Bone marrow (tissue), 2 donors: ENCODE results near the gene TBX3.

Experiments
- DNase-seq, 2 donors: peaks; one replicate each; lab custom pipeline; 2025; lab: John Stamatoyannopoulos, UW

The TBX3 gene

GRCh38 chr12:114682785-114683708 lies 928 bp downstream of the TBX3 start:
- DNase-seq, result no peak

GRCh38 chr12:114682106-114682784 lies 1.7 kb downstream of the TBX3 start:
- no peak for DNase-seq

GRCh38 chr12:114681116-114681871 lies 2.7 kb downstream of the TBX3 start:
- no peak for DNase-seq

- DNase-seq, result no peak
Observed at GRCh38 chr12:114680604-114681069, 3.3 kb downstream of the TBX3 start.

GRCh38 chr12:114679942-114680341 lies 4.0 kb downstream of the TBX3 start:
- DNase-seq, result no peak

GRCh38 chr12:114679452-114679875 lies 4.5 kb downstream of the TBX3 start:
- DNase-seq, result no peak

- DNase-seq, result no peak
Observed at GRCh38 chr12:114678718-114679117, 5.3 kb downstream of the TBX3 start.

- DNase-seq, result no peak
Observed at GRCh38 chr12:114678028-114678427, 5.9 kb downstream of the TBX3 start.

- no peak for DNase-seq
Observed at GRCh38 chr12:114676142-114676741, 7.7 kb downstream of the TBX3 start.

GRCh38 chr12:114674251-114675047 lies 9.5 kb downstream of the TBX3 start:
- no peak for DNase-seq

- DNase-seq, result no peak
Observed at GRCh38 chr12:114673901-114674250, 10.1 kb downstream of the TBX3 start.

- DNase-seq, result no peak
Observed at GRCh38 chr12:114673169-114673833, 10.7 kb downstream of the TBX3 start.

- DNase-seq, result no peak
Observed at GRCh38 chr12:114672817-114673168, 11.2 kb downstream of the TBX3 start.

GRCh38 chr12:114671443-114672411 lies 12.2 kb downstream of the TBX3 start:
- DNase-seq, result no peak

GRCh38 chr12:114671066-114671442 lies 12.9 kb downstream of the TBX3 start:
- DNase-seq, result no peak

- DNase-seq, result no peak
Observed at GRCh38 chr12:114670291-114670980, 13.5 kb downstream of the TBX3 start.

GRCh38 chr12:114669401-114670290 lies 14.3 kb downstream of the TBX3 start:
- DNase-seq, result no peak

- no peak for DNase-seq
Observed at GRCh38 chr12:114668886-114669288, 15.1 kb downstream of the TBX3 start.
